GM18520 (cell line): ENCODE data around the gene PLIN4.
"Not testable (repeated sequence)": the region's sequence is repeated elsewhere in the genome, so short reads cannot be mapped to it uniquely, and the experiment has no call there.

Experiments
- ATAC-seq: cut with Tn5 transposase; IDR thresholded peaks from one replicate; pipeline ENCODE4 v1.9.1; 2021; ENCODE audit not compliant: unreplicated experiment

PLIN4 gene

DNA sequence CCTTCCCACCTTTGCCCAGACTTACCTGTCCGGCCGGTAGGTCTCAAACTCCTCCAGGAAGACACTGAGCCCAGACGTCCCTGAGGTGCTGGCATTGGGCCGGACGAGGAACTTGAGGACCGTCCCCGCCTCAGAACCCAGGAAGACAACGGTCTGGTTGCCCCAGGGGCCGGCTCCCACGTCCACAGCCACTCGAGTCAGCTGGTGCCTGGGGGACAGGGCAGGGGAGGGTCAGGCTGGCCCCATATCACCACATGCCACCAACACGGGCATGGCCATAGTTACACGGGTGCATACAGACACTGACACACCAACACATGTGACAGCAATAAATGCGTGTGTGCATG is 29.9 kb upstream of the PLIN4 start:
- no peak for ATAC-seq

DNA sequence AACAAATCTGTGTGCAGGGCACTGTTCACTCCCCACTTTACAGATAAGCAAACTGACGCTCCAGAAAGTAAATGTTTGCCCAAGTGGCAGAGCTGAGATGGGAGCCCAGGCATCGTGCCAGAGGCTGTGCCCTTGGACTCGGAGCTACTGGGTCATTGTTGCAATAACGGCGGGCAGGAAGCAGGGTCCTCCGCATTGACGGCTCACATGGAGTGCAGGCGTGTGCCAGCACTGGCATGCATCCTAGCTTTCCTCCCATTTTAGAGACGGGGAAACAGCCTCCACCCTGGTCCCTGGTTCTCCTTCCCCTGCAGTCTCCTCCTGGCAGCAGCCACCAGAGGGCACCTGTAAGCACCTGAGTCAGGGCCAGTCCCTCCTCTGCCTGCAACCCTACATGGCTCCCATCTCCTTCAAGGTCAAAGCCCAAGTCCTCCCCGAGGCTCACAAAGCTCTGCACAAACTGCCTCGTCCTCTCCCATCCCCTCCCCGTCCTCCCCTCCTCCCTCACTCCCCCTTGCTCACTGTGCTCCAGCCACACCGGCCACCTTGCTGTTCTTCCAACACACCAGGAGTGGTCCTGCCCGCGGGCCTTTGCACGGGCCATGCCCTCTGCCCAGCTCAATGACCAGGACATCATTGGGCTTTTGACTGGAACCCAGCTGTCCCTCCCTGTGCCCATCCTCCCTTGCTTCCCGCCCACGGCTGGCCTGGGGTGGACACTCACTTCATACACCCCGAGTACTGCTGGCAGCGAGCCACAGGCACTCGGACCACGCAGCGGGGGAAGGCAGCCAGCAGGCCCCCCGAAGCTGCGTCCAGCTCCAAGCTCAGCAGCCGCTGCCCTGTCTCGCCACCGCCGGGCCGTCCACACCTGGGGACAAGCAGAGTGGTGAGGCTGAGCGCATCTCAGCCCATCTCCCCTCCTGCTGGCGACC is 29.3 kb upstream of the PLIN4 start:
- no peak for ATAC-seq

DNA sequence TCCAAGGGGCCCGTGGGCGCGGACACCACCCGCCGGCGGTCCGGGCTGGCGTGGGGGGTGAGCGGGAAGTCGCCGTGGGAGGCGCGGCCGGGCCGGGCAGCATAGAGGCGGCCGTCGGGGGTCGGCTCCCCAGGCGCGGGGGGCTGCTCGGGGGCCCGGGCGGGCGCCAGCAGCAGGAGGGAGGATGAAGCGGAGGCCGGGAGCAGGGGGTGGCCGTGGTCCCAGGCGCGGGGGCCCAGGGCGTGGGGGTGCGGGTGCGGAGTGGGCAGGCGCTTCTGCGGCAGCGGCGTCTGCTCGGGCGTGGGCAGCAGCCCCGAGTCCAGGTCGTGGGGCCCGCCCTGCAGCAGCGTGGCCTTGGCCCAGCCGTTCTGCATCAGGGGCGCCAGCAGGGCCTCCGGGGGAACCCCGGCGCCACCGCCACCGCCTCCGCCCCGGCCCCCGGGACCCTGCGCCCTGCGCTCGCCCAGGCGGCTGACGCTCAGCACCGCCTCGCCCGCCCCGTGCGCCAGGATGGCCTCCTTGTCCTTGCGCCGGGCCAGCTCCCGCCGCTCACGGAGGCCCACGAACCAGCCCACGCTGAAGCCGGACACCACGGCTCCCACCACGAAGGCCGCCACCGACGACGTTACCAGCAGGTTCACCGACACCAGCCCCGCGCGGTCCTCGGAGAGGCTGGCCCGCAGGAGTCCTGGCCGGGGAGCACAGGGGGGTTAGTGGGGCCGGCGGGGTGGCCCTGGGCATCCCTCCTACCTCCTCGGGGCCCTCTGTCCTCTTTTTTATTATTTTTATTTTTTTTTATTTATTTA is 25.8 kb upstream of the PLIN4 start:
- ATAC-seq = no peak

DNA sequence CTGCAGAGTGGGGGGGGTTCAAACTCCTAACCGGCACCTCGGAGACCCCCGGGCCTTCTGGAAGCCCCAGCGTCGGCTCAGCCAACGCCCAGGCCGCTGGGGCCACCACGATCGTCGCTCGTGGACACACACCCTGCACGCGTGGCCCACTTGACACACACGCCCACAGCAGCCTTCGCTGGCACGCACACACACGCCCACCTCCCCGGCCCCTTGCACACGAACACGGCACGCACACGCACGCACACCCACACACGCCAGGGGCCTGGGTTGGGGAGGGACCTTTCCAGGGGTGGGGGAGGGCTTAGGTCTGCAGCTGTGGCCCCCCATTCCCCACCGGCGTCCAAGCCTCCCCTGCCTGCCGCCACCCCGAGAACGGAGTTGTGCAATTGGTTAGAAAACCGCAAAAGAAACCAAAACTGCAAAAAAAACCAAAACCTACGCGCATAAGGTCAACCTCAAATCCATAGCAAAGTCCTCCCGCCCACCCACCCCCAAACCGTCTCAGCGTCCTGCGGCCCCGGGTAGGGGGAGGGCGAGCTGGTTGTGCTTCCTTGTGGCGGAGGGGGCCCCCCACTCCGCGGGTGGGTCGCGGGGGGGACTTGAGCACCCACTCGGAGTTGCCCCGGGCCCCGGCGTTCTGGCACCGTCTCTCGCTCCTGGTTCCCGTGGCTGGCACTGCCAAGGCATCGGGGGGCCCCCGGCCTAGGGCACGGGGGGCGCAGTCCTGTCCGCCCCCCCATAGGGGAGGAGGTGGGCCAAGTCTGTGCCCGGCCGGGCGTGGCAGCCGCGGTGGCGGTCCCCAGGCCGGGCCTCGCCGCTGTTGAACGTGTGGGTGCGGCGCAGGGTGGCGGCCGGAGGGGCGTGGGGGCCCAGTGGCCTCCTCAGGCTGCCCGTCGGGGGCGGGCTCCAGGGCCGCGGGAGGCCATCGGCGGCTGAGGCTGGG is 24.9 kb upstream of the PLIN4 start:
- no peak for ATAC-seq

DNA sequence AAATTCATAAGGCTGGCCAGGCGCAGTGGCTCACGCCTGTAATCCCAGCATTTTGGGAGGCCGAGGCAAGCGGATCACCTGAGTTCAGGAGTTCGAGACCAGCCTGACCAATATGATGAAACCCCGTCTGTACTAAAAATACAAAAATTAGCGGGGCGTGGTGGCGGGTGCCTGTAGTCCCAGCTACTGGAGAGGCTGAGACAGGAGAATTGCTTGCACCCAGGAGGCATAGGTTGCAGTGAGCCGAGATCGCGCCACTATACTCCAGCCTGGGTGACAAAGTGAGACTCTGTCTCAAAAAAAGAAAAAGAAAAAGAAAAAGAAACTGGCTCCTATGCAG is 23.5 kb upstream of the PLIN4 start:
- ATAC-seq = not testable (repeated sequence)

DNA sequence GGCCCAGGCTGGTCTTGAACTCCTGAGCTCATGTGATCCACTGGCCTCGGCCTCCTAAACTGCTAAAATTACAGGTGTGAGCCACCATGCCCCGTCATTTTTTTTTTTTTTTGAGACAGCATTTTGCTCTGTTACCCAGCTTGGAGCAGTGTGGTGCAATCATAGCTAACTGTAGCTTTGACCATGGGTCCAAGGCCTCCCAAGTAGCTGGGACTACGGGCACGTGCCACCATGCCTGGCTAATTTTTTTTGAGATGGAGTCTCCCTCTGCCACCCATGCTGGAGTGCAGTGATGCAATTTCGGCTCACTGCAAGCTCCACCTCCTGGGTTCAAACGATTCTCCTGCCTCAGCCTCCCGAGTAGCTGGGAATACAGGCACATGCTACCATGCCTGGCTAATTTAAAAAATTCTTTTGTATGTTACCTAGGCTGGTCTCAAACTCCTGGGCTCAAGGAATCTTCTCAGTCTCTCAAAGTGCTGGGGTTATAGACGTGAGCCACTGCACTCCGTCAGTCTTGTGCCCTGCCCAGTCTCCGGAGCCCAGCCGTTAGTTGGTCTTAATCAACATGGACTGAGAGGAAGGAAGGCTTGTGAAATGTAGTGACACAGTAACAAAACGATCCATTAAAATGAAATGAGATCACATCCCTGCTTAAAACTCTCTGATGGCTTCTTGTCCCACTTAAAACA is 23.0 kb upstream of the PLIN4 start:
- no peak for ATAC-seq

- no peak for ATAC-seq
Observed at GRCh38 chr19:4539693-4540581, 21.7 kb upstream of the PLIN4 start, which contains the start of gene LRG1. Gene LRG1, minus strand, starts transcription at chr19:4540036. Its CDS starts 23 bp downstream, at chr19:4540013.

- no peak for ATAC-seq
Observed at GRCh38 chr19:4539169-4539692, 20.9 kb upstream of the PLIN4 start.

- no peak for ATAC-seq
Observed at GRCh38 chr19:4538601-4538954, 20.3 kb upstream of the PLIN4 start.

GRCh38 chr19:4537953-4538600 is 19.8 kb upstream of the PLIN4 start:
- ATAC-seq = no peak

GRCh38 chr19:4536798-4537197 is 18.5 kb upstream of the PLIN4 start:
- no peak for ATAC-seq

DNA sequence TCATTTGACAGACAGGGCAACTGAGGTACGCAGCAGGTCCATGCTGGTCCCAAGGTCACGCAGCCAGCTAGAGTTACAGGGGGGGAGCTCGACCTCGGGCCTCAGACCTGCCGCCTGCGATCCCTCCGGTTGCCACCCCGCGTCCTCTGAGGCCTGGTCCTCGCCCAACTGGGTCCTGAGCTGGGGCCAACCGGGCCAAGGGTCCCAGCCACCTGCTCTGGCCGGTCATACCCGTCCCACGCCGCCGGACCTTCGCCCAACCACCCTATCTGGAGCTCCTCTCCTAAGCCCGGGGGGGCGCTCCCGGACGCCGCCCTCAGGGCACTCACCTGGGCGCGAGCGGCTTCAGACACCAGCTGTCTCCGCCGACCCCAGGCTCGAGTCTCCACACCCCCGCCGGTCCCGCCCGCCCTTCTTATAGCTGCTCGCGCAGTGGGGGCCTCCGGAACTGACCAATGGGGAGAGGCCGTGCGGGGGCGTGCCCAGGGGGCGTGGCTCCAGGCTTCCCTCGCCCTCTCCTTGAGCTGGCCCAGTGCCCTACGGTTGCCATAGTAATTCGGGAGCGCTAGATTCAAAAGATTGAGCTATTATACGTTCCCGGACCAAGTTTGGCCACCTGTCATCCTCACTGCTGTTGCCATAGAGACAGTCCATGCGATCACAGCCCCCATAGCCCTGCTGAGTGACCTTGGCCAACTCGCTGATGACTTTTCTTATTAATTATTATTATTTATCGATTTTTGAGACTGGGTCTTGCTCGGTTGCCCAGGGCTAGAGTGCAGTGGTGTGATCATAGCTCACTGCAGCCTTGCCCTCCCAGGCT is 16.8 kb upstream of the PLIN4 start, which contains the start of gene PLIN5:
Gene PLIN5, minus strand, starts transcription at position 389 of the 823 bp plus-strand sequence. CDS start 1,150 bp downstream, outside the sequence.
- no peak for ATAC-seq

DNA sequence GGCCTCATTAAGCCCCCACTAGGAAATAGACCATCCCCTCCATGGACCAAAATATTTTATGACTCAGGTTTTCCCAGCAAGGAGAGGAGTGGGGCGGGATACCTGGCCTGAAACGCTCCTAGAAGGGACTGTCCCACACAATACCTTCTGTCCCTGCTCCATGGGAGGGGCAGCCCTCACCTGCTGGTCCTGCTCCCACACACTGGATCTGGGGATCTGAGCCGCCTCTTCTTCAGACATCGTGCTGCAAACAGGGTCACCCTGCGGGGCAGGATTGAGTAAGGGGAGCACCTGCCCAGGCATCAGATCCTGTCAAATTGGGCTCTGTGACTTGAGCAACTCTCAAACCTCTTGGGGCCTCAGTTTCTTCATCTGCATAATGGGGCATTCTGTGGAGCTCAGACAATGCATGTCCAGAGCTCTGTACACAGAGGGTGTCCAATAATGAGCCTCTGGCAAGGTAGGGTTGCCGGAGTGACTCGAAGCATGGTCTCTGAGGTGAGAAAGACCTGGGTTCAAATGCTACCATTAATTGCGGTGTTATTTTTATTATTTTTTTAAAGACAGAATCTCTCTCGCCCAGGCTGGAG is 15.6 kb upstream of the PLIN4 start:
- ATAC-seq = no peak

GRCh38 chr19:4533334-4533733 is 15.0 kb upstream of the PLIN4 start:
- ATAC-seq = no peak

GRCh38 chr19:4531562-4532165 is 13.4 kb upstream of the PLIN4 start:
- no peak for ATAC-seq

- no peak for ATAC-seq
Observed at GRCh38 chr19:4529924-4530522, 11.7 kb upstream of the PLIN4 start.

DNA sequence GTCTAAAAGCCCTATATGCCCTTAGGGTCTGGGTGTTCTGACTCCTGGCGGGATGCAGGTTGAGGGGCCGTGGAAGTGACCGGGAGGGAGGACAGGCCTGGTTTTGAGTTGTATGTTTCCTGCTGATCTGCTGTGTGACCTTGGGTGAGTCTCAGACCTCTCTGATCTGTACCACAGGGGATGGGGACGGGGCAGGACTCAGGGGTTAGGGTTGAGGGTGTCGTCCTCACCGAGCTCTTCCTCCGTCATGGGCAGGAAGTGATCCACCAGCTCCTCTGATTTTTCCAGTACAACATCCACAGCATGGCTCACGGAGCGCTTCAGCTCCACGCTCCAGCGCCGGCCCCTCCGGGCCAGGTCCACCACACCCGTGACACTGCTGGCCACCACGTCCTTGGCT is 10.6 kb upstream of the PLIN4 start:
- ATAC-seq = no peak
